ENCODE results near the gene SLX9.
A peak's percentile ranks its signal among the peaks of the same experiment; 100 is the strongest.

SLX9 gene, protein sequence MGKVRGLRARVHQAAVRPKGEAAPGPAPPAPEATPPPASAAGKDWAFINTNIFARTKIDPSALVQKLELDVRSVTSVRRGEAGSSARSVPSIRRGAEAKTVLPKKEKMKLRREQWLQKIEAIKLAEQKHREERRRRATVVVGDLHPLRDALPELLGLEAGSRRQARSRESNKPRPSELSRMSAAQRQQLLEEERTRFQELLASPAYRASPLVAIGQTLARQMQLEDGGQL

DNA sequence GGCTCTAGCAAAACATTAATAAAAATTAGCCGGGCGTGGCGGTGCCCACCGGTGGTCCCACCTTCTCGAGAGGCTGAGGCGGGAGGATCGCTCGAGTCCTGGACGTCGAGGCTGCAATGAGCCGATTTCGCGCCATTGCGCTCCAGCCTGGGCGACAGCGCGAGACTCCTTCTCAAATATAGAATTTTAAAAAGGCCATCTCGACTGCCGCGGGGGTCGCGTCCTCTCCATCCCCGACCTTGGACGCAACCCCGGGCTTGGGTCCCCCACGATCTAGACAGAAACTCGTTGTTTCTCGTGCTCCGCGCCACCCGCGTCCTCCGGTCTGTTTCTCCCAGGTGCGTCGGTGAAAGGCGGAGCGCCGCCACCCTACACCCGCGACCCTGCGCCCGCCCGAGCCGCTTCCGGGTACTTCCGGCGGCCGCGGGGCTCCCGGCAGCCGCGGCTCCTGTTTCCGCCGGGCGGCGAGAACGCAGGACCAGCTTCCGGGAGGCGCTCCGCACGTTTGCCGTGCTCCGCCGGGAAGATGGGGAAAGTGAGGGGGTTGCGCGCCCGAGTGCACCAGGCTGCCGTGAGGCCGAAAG is at the start of gene SLX9:
Gene SLX9, plus strand, starts transcription at position 498 of the 584 bp plus-strand sequence. Its CDS starts 29 bp downstream, at position 527.
- DNase-seq (ENCODE audit: low read depth), result peak; percentile 83

DNA sequence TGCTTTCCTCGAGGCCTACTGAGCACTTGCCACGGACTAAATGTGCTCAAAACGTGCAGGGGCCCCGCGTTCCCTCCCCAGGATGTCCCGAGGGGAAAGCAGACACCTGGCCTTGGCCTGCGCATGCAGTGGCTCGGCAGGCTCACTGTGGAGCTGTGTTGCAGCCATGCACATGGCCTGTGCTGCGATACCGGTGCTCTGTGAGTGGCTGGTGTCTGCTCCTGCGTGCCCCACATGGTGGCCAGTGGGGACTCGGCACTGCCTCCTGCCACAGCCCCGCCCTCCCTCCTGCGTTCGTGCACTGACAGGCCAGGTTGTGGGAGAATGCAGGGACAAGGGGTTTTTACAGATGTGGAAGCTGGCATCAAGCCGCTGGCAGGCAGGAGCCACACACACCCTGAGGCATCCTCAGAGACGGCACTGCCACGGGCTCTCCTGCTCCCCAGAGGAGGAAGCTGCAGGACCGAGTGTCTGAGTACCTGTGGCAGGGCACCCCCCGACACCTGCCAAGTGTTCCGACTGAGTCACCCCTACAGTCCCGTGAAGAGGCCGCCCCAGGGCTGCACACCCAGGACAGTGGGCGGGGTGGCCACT is 49.4 kb upstream of the SLX9 start:
- DNase-seq (ENCODE audit: low read depth), result no peak

DNA sequence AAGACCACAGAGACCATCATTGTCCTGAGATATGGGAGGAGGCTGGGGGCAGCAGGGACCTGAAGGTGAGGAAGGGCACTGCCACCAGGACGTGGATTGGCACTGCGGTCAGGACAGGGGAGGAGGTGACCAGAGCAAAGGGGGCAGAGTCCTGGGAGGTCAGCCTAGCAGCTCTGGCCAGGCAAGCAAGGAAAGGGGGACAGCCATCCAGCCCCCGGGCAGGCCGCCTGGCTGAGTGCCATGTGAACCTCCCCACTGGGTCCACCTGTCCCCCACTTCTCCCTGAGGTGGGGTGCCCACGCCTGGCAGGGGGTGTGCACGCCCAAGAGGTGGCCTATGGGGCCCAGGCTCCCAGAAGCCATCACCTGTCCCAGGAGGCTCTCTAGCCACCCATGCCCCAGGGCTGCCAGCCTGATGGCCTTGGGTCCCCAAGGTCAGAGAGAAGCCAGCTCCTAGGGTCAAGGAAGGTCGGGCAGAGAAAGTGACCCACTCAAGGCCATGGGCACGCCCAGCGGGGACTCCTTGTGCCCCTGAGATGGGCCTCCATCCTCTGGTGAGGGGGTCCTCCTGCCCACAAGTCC is 48.8 kb upstream of the SLX9 start:
- DNase-seq (ENCODE audit: low read depth), result no peak

DNA sequence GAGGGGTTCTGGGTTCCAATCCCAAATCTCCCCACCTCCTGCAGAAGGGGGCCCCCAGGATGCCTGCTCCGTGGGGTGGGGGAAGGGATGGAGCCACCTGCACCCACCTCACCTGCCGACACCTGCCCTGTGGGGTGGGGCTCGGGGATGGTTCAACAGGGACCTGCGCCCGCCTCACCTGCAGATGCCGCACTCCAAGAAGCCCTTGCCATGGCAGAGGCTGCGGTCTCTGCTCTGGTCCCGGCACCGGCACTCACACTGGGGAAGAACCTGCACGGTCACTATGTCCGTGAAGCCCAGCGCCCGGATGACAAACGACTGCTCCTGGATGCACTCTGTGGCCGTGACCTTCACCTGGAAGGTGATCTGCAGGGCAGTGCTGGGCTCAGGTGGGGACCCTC is 48.2 kb upstream of the SLX9 start:
- DNase-seq (ENCODE audit: low read depth), result no peak

DNA sequence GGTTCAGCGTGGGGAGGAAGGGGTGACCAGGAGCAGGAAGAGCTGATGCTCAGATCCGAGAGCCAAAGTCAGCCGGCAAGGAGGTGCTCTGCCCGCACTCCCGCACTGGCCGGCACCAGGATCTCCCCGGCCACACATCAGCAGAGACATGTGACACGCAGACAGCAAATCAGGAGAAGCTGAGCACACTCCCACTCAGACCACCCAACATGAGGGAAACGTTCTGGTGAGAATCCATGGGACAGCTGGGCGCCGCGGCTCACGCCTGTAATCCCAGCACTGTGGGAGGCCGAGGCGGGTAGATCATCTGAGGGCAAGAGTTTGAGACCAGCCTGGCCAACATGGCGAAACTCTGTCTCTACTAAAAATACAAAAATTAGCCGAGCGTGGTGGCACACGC is 47.7 kb upstream of the SLX9 start:
- DNase-seq (ENCODE audit: low read depth), result no peak

DNA sequence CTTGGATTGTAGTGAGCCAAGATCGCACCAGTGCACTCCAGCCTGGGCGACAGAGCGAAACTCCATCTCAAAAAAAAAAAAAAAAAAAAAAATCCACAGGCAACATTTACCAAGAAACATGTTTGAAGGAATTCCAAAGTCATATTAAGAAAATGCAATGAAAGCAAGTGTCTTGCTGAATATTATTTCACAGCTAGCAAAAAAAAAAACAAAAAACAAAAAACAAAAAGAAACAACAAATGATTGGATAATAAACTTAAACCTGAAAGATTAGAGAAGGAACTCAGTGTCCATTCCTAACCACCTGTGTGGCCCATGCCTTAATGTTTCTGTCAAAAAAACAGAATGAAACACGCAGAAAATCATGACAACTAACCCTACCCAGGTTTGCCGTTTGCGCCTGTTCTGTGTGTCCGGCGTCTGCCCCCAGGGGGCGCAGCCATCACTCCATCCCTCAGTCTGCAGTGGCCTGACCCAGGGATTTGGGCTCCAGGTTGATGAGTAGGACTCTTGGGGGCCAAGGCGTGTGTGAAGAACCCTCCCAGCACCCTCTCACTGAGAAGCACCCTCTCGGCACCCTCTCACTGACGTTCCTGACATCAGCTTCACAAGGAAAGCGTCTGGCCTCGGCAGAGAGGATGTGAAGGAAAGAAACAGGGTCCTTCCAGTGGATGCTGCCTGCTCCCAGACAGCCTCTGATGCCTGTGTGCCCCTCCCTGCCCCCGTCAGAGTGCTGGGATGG is 47.1 kb upstream of the SLX9 start:
- DNase-seq (ENCODE audit: low read depth), result peak; percentile 58

DNA sequence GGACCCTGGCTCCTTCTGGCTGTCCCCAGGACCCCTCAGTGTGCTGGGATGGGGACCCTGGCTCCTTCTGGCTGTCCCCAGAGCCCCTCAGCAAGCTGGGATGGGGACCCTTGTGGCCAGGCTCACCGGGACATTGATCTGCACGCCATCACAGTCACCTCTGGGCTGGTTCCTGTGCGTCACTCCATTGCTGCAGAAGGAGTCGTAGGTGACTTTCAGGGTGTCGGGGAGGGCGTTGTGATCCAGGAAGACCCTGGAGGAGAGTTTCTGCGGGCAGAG is 46.6 kb upstream of the SLX9 start:
- no peak for DNase-seq (ENCODE audit: low read depth)

DNA sequence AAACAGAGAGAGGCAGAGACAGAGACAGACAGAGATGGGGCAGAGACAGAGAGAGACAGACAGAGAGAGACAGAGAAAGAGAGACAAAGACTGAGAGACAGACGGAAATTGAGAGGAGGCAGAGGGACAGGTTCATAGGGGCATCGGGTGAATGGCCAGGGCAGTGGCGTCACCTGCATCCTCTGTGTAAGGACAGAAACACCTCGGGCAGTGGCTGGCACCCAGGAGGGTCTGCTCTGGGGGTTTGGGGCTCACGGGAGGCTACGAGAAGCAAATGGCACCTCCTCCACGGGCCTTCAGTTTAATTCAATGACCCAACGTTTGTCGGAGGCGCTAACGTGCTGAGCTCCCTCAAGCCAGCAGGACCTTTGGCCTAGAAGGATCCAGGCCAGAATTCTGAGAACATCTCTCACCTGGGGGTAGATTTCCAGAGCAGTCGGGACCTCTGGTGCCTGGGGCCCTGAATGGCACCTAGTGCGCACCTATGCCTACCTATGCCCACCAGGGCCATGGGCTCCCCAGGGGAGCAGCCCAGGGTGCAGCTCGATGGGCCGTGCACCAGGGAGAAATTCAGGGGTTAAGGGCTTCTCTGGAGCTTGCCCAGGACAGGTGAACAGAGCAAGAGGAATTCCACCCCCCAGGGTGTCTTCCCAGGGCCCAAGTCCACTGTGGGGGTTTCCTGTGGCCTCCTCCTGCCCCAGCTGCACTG is 45.7 kb upstream of the SLX9 start:
- no peak for DNase-seq (ENCODE audit: low read depth)

DNA sequence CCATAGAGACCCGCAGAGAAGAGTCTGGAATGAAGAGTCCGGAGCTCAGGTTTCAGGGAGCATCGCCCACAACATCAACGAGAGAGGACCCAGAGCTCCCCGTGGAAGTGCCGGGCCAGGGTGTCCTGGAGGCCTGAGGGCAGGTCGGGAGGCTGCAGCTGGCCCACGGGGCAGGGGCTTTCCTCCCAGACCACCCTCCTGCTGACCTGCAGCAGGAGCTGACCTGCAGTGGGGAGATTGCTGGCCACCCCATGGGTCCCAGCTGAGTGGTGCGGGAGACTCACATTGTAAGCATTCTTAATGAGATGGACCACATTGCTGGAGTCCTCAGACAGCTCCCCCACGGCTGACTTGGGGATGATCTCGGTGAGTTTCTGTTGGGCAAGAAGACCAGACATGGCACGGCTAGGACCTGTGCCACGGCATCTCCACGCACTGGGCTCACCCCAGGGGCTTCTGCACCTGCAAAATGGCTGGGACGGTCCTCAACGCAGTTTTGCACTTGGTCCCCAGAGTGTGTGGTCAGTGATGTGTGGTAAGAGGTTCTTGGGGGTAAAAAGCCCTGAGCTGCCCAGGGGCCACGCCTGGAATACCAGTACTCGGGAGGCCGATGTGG is 45.0 kb upstream of the SLX9 start:
- no peak for DNase-seq (ENCODE audit: low read depth)

DNA sequence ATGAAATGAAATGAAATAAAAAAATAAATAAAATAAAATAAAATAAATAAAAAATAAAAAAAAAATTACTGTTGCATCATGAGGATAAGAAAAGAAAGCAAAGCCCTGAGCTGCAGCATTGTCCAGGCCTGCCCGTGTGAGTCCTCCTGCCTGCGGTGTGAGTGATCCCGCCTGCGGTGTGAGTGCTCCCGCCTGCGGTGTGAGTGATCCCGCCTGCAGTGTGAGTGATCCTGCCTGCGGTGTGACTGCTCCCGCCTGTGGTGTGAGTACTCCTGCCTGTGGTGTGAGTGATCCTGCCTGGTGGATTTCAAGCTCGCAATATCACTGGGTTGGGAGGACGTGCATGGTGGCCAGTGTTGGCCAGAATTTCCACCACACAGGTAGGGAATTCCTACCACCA is 44.0 kb upstream of the SLX9 start:
- no peak for DNase-seq (ENCODE audit: low read depth)

DNA sequence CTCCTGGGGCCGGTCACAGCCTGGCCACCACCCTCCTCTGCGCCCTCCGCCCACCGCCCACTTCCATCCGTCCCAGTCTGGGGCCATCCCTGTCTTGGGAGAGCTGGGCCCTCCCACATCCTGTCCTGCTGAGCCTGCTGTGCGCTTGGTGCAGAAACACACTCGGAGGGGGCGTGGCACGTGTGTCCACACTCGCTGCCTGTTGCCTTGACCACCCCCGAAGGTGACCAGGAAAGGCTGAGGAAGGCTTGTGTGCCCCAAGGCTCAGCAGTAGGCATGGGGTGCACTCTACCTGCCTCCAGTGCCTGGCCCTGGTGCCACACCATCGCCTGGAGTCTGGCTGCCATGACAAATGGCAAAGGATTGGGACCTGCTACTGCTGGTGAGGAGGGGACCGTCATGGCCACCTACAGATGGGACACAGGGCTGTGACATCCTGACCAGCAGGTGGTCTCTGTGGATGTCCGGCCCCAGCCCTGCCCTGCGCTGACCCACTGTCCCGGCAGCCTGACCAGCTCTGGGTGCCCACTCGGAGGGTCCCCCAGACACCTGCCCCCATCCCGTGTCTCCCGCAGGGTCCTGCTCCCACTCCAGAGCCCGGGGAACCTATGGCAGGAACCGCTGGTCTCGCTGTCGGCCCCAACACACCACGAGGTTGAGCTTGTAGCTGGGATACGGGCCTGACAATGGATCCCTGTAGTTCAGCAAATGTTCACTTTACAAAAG is 43.1 kb upstream of the SLX9 start:
- no peak for DNase-seq (ENCODE audit: low read depth)

DNA sequence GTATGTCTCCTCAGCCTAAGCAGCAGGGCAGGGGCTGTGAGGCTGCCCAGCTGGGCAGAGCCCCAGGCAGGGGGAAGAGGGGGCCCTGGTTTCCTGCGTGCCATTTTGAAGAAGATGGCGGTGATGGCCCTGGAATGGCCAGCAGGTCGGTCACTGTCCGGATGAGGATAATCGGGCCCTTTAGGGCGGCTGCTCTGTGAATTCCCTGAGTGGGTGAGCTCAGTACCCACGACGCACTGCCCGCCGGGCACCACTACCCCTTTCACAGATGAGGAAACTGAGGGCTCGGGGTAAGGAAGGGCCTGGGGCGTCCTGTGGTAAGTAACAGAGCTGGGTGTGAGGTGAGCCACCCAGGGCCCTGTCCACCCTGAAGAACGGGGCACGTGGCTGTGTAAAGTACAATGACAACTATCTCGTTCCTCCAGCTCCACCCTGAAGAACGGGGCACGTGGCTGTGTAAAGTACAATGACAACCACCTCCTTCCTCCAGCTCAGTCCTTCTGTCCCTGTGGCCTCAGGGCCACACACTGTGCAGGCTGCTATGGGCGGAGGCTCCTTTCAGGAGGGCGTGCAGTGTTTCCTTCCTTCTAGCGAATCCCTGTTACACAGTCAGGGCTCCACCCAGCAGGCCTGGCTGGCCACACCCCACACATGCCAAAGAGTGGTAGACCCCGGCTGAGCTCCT is 42.4 kb upstream of the SLX9 start:
- no peak for DNase-seq (ENCODE audit: low read depth)

DNA sequence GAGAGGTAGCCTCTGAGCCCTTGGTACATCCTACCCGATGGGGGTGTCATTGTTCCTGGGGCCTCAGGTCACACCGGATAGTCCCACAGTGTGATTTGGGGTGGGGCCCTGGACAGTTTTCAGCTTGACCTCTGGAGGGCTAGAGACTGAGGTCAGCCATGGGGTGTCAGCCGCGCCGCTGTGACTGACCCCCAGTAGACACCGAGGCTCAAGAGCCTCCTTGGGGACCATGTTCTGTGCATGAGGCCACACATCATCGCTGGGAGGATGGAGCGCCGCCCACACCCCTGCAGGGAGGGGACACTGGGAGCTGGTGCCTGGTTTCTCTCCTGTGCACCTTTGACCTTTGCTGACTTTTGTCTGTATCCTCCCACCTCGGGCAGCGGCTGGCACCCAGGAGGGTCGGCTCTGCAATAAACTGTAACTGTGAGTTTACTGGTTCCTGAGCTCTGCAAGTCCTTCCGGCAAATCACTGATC is 41.8 kb upstream of the SLX9 start:
- no peak for DNase-seq (ENCODE audit: low read depth)

DNA sequence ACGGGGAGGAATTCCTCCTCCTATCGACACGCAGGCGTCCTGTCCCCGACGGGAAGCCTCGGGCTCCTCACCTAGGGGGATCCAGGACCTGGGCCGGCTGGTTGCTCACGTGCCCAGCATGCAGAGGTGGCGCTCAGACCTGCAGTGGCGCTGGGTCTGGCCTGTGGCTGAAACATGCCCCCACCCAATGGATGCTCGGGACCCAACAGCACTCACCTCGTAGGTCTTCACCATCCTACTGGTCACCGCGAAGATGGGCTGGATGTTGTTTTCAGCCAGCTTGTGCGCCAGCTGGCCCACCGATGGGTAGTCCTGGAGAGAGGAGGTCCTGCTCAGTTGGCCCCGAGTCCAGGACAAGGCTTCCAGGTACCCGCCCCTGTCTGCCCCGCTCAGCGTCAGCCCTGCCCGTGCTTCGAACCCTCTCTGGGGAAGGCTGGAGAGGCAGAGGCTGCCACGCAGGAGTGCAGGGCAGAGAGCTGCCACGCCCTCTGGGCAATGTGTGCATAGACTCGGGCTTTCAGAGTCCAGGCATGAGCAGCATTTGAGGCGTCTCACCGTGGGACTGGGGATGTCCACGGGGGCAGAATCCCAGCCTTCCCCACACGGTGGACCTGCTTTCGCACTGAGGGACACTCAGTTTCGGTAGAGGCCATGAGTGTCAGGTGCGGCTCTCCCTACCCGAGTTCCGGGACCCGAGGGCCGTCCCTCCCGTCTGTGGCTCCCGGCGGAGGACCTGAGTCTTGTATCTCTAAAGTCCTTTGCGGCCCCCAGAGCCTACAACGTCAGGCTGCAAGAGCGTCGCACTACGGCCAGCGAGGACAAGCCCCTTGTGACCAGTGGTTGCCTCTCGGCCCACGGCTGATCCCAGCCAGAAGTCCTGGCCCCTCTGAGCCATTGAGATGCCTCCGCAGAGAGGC is 40.7 kb upstream of the SLX9 start:
- DNase-seq (ENCODE audit: low read depth), result no peak

DNA sequence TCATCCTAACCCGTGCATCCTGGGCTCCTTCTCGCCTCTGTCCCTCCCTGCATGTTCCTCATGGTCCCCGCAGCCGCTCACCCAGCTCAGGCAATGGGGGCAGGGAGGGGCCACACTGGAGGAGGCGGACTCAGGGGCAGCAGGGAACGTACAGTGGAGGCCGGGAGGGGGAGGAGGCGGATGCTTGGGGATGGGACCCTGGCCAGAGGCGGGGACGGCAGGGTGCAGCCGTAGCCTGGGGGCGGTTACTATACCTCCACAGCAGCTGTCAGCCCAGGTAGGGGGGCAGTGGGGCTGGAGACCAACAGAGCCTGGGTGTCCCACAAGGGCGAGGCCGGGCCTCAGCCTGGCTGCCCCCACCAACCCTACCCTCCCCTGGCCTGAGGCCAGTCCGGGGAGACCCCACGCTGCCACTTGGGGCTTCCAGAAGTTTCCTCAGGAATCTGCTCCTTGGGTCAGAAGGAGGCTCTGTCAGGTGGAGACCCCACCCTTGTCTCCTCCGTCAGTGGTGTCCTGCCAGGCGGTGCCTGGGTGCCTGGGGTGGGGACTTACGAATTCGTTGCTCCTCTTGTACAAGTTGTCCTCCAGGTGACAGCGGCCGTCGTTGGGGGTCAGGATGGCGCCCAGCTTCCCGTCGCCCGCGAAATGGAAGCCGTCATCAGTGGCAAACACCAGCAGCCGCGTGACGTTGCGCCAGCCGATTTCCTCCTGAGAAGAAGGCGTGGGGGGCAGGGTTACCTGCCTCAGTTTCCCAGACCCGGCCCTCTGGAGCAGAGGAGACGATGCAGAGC is 39.9 kb upstream of the SLX9 start:
- DNase-seq (ENCODE audit: low read depth), result no peak

DNA sequence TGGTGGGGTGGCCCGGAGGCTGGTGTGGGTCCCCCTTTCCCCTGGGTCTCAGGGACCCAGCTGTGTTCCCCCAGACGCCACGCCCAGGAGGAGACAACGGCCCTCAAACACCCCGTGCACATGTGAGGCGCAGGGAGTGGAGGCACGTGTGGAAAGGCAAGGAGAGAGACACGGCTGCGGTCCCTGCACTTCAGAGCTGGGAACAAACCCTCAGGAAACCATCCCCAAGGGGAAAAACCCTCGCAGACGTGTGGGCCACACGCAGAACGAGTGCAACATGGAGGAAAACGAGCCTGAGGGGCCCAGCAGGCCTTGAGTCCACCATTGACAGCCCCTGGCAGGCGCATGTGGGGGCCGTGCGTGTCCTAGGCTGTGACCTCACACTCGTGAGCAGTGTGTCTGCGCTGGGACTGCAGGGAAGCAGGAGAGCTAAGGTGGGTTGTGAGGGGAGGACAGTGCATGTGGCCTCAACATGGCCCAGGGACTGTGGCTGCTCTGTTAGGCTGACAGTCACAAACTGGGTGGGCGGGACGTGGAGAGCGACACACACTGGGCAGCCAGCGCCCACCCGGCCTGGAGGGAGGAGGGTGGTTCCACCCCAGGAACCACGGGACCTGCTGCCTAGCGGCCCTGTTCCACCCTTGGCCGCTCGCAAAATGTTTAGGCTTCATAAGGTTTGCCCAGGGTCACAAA is 39.1 kb upstream of the SLX9 start:
- no peak for DNase-seq (ENCODE audit: low read depth)

DNA sequence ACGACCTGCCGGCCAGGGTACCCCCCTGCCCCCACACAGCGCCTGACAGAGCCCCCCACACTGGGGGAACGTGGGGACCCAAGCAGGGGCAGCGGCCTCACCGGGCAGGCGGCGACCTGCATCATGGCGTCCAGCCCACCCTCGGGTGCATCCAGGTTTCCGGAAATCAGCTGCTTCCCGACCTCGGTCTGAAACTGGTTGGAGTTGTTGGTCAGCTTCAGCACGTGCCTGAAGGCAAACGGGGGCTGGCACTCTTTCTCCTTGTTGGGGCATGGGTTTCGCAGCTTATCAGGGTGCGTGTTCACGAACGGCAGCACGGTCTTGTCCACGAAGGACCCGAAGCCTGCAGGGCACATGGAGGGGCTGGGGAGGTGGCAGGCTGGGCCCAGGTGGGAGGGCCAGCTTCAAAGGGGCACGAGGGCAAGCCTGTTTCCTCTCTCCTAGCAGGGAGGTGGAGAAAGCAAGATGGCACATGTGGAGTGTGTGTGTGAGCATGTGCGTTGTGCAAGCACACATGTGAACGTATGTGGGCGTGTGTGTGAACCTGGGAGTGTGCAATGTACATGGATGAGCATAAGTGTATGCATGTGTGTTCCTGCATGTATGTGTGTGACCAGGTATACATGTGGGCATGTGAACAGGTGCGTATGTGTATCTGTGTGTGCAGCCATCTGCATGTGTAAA is 38.3 kb upstream of the SLX9 start:
- DNase-seq (ENCODE audit: low read depth), result no peak
